ENCODE results near the gene GH1.

- TF ChIP-seq POLR2AphosphoS5 (IDR thresholded peaks at IDR 0.05) (no peak), POLR2A (IDR thresholded peaks at IDR 0.05) (no peak), CTCF (IDR thresholded peaks at IDR 0.05) (no peak), EP300 (IDR thresholded peaks at IDR 0.05; ENCODE audit: low read depth) (no peak)
Measured at GRCh38 chr17:63963123-63963522, 44.5 kb upstream of the GH1 start.

Data from transverse colon (tissue), 4 donors.